Endometrium (tissue), 2 donors: Measurements from ENCODE around the gene EXOC3L1.

Experiments used
- FAIRE-seq: peaks from 2 replicates; lab custom pipeline; 2012; peaks lifted over from hg19 to GRCh38; lab: Jason Lieb, UNC
- donor health status: control.
- donor health status: control.

The EXOC3L1 gene

DNA sequence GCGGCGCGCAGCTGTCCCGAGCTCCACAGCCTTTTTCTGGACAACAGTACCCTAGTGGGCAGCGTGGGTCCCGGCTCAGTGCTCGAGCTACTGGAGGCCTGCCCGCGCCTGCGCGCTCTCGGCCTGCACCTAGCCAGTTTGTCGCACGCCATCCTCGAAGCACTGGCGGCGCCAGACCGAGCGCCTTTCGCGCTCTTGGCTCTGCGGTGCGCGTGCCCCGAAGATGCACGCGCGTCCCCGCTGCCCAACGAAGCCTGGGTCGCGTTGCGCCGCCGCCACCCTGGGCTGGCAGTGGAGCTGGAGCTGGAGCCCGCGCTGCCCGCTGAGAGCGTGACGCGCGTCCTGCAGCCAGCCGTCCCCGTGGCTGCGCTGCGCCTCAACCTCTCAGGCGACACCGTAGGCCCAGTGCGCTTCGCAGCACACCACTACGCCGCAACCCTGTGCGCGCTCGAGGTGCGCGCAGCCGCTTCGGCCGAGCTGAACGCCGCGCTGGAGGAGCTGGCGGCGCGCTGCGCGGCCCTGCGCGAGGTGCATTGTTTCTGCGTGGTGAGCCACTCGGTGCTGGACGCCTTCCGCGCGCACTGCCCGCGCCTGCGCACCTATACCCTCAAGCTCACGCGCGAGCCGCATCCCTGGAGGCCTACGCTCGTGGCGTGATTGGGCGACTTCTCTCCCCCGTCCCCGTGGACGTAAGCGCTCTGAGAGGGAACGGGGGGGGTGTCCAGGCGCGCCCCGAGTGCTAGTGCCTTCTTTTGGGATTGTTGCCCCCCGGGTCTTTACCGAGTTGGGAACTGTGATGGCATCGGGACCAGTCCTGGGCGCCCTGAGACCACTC is 26.6 kb downstream of the EXOC3L1 start:
- no peak for FAIRE-seq

DNA sequence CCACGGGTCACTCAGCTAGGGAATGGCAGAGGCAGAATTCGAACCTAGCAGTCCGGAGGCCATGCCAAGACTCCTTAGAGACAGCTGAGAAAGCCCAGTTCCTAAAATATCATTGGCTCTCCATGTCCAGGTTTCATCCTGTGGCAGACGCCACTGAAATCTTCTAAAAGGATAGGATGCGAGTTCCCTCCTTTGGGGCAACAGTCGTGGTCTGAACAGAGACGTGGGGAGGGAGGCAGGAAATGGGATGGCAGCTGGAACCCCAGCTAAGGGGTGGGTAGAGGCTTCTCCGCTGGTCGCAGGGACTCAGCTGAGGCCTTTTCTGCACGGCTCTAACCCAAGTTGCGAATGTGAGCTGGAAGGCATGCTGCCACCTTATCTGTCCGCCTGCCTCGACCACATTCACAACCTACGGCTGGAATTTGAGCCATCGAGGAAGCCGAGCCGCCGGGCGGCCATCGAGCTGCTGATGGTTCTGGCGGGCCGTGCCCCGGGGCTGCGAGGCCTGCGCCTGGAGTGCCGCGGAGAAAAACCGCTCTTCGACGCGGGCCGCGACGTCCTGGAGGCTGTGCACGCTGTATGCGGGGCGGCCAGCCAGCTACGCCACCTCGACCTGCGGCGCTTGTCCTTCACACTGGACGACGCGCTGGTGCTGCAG is 27.3 kb downstream of the EXOC3L1 start:
- no peak for FAIRE-seq

GRCh38 chr16:67161595-67162058 is 28.3 kb downstream of the EXOC3L1 start:
- FAIRE-seq = no peak

GRCh38 chr16:67158637-67159600 is 31.0 kb downstream of the EXOC3L1 start:
- FAIRE-seq = no peak

DNA sequence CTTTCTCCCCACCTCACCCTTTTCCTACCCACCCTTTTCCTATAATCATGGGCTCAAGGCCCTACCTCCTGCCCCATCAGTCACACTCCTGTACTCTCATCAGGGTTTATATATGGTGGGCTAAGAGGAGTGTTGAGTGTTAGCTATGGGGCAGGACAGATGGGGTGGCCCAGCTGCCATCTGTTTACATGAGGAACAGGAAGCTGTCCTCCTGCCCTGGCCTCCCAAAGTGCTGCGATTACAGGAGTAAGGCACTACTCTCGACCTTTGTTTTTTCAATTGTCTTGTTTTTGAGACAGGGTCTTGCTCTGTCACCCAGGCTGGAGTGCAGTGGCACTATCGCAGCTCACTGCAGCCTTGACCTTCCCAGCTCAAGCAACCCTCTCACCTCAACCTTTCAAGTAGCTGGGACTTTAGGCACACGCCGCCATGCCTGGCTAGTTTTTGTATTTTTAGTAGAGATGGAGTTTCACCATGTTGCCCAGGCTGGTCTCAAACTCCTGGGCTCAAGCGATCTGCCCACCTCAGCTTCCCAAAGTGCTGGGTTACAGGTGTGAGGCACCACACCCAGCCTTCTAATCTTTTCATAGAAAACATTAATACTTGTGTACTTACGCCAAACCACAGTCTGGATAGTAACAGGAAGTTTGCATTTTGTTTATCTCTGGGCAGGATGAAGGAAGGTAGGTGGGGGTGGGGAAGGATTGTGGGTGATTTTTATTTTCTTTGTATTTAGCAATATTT is 31.9 kb downstream of the EXOC3L1 start:
- no peak for FAIRE-seq

GRCh38 chr16:67157106-67157748 is 32.7 kb downstream of the EXOC3L1 start:
- no peak for FAIRE-seq

GRCh38 chr16:67156143-67156844 is 33.6 kb downstream of the EXOC3L1 start:
- no peak for FAIRE-seq

DNA sequence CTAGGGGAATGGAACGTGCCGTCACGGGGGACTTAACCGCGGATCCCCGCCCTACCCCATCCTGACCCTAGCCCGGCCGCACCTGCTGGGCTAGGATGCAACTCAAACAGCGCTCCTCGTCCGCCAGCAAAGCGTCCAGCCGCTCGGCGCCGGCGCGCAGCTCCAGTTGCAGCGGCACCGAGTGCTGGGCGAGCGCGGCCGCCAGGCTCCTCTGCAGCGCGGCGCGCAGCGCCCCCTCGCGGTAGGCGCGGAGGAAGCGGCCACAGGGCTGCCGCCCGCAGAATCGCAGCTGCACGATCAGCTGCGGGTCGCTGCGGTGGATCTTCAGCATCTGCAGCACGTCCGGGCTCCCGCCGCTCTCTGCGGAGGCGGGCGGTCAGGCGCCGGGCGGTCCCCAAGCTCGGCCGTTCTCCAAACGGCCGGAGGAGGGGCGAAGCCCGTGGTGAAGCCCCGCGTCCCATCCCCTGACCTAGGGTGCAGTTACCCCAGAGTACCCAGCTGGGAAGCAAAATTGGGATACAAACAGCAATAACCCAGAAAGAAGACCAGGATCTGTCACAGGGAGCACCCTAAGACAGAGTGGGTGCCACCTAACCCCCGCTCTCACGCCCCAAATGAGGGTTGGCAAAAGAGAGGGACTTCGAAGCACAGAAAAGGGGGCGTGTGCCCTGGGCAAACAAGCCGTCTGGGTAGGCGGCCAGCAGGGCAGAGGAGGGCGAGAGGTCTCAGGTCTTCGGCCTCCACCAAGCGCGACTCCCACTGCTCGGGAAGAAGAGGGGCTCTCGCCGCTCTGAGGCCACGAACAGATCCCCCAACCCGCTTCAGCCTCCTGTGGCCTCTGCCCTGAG is 34.4 kb downstream of the EXOC3L1 start:
- no peak for FAIRE-seq

GRCh38 chr16:67154578-67155294 is 35.2 kb downstream of the EXOC3L1 start:
- no peak for FAIRE-seq

- FAIRE-seq = no peak
Measured at GRCh38 chr16:67151431-67152097, 38.4 kb downstream of the EXOC3L1 start.

DNA sequence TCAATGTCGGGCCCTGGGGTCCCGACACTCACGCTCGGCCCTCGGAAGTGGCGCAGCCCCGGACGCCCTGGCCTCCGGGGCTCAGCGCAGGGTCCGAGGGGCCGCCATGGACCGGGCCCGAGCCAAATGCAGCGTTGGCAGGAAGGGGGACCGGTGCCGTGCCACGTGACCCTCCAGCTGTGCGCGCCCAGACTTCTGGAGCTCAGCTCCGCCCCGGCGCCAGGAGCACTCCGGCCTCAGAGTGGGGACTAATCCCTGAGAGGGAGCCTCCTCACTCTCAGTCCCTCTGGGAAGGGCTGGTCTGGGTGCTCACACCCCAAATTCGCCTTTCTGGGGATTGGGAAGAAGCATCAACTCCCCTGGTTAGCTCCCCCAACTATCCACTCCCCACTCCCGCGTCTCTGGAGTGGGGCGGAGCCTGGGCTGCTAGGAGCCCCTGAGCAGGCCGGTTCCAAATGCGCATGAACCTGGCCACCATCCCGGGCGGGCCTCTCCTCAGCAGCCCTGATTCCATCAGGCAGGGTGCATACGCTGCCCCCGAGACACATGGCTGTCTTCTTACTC is 39.0 kb downstream of the EXOC3L1 start, which contains the start of gene B3GNT9:
B3GNT9 (minus strand) TSS at position 166 of the 564 bp plus-strand sequence. CDS start 513 bp downstream, outside the sequence.
- FAIRE-seq = no peak

DNA sequence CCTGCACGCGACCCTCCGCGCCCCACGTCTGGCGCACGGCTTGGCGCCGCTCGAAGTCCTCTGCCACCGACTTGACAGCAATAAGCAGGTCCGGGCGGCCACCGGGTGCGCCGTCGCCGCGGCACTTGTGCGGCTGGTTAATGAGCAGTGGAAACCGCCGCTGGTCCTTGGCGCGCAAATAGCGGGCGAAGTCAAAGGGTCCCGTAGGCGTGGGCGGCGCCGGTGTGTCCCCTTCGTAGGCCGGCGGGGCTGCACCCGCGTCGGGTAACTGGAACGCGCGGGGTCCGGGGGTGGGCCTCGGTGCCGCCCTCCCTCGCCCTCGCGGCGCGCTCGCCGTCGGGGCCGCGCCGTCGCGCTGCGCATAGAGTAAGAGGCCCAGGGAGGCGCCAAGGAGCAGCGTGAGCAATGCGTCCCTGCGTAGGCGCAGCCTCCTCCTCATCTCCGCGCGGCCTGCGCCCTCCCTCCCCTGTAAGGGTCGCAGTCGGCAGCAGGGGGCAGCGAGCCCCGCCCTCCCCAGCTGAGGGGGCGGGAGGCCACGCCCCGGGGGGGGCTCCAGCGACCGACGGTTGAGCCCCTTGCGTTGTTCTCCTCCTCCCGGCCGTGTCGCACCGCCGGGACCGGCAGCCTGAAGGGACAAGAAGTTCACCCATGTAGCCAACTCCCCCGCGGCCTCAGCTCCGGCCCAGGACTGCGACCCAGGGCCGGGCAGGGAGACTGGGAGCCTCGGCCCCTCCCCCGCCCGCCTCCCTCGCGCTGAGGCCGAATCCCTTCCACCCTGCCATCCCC is 39.7 kb downstream of the EXOC3L1 start:
- FAIRE-seq = no peak

- no peak for FAIRE-seq
Measured at GRCh38 chr16:67149276-67150046, 40.5 kb downstream of the EXOC3L1 start.

DNA sequence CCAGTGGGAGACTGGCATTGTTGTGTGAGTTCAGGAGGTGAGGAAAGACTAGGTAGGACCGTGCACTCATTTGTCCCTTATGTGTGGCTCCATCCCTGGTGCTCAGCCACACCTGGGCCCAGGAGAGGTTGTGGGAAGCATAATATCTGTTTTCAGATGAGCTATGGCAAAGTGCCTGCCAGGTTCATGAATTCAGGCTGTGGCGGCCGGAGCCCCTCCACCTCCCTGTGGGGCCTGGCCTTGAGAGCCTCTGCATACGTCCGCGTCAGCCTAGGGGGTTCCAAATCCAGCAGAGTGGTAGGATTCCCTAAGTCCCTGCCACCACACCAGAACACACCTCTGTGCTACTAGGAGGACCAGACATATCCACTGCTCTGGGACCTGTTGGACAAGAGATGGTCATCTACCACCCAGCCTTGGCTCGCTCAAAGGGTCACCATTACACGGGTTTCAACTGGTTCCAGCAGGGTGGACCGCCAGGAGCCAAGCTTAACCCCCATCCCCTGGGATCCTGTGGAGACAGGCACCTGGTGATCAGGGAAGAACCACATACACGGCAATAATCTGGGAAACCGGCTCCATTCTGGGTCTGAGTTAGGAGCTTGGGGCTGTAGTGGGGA is 41.2 kb downstream of the EXOC3L1 start:
- no peak for FAIRE-seq

GRCh38 chr16:67148221-67148620 is 41.7 kb downstream of the EXOC3L1 start:
- FAIRE-seq = no peak
